Measurements from ENCODE around the gene BRPF3. TPM values are rescaled to one million over a fixed set of nuclear protein-coding genes. Genes with fewer than 3 reads are reported as not detected.

Gene BRPF3
- total RNA-seq, 1 donor from 2014 or later = 24.5 TPM

DNA sequence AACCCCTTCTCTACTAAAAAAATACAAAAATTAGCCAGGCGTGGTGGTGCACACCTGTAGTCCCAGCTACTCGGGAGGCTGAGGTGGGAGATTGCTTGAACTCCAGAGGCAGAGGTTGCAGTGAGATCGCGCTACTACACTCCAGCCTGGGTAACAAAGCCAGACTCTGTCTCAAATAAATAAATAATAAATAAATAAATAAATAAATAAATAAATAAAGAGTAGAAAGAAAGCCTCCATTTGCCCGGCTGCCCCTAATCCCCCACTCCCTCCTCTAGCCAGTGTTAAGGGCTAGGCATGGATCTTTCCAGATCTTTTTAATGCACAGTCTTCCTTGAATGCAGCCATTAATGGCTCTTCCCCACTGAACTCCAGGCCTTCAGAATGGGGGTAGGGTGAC lies 76.5 kb downstream of the BRPF3 start:
- intact Hi-C loops (cut with micrococcal nuclease) = no loop called here
- Mint-ChIP-seq H3K36me3 (ENCODE audit: low read depth) (no peaks in the 10 kb centered on the region), H3K4me1 (no peaks in the 10 kb centered on the region), H3K27ac (no peak overlapping the region), H3K9me3 (no peaks in the 10 kb centered on the region), H3K27me3 (peaks cover 21% of the 10 kb centered on the region), H3K4me3 (no peak overlapping the region)
- no peak for DNase-seq

DNA sequence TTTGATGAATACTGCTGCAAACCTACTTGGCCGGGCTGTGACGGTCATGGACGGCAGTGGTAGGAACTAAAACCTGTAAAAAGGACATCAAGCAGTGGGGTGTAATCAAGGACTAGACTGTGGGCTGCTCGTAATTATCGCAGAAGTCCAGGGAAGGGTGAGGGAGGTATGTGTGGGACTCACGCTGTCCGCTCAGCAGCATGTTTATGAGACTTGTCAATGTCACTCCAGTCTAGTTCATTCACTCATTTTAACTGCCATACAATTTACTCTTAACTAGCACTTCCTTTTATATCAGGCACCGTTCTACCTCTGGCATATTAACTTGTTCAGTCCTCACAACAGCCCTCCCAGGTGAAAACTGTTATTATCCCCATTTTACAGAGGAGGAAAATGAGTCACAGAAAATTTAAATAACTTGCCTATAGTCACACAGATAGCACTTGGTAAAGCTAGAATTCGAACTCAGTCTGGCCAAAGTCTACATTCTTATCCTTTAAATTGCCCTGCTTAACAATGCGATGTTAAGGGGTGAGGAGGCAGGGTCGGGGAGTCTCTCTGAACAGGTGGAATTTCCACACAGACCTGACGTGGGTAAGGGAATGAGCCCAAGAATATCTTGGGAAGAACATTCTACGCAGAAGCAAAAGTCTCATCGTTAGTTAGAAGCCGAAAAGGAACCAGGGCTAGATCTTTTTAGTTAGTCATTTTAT lies 77.4 kb downstream of the BRPF3 start:
- Mint-ChIP-seq H3K9me3 (no peaks in the 10 kb centered on the region), H3K27ac (no peak overlapping the region), H3K4me3 (no peak overlapping the region), H3K4me1 (no peaks in the 10 kb centered on the region), H3K27me3 (peaks cover 28% of the 10 kb centered on the region), H3K36me3 (ENCODE audit: low read depth) (no peaks in the 10 kb centered on the region)
- DNase-seq = no peak
- intact Hi-C loops (cut with micrococcal nuclease) = no loop called here

DNA sequence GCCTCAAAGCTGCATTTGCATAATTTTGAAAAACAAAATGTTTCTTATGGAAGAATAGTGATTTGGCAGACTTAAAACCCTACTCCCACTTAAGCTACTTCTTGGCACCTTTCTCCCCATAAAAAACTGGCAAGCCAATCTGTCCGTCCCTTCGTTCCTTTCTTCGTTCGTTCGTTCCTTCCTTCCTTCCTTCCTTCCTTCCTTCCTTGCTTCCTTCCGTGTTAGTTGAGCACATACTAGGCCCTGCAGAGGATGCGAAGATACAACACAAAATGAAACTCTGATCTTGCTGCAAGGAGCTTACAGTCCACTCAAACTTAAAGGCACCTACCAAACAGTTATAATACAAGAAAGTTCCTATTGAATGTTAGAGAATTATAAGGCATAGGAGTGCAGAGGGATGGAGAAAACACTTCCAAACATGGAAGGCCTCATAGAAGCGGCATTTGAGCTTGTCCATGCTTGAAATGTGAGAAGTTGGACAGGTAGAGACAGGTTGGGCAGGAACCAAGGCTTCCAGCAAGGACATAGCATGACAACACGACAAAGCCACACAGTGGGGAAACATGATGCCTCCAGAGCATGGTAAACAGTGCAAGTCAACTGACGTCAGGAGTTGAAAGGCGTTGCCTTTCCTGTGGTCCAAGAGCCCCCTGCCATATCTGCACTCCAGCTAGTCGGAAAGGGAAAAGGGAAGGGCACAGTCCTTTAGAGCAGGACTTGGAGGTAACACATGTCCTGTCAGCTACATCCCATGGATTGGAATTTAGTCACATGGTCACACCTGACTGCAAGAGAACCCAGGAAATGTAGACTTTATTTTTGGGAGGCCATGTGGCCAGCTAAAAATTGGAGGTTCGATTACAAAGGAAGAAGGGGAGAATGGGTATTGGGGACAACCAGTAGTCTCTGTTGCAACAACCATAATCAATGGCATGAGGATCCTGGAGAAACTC lies 80.3 kb downstream of the BRPF3 start:
- intact Hi-C loops (cut with micrococcal nuclease) = no loop called here
- H3K9me3 Mint-ChIP-seq = no peaks in the 10 kb centered on the region
- peaks cover 44% of the 10 kb centered on the region for H3K27me3 Mint-ChIP-seq
- no peak overlapping the region for H3K4me3 Mint-ChIP-seq
- H3K27ac Mint-ChIP-seq = no peak overlapping the region
- DNase-seq = no peak
- H3K4me1 Mint-ChIP-seq = no peaks in the 10 kb centered on the region
- H3K36me3 Mint-ChIP-seq (ENCODE audit: low read depth) = no peaks in the 10 kb centered on the region

DNA sequence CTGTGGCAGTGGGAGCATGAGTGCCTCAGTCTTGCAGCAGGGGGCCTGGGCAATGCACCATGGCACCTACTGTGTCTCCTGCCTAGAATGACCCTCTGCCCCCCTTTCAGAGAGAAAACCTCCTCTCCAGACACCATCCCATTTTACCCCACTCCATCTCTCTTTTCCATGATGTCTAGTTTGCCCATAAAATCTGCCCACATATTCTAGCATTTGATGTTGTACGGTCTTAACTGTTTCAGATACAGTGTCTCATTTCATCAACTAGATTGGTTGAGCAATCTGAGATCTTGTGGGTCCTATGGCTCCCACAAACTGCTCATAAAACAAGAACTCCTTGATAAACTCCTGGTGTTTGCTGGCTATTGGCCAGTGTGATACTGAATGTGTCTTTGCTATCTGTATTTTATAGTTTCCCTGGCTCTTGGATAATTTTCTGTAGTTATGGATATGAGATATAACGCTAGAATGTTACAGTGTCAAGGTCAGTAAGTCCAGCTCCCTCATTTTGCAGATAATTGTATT lies 81.5 kb downstream of the BRPF3 start:
- DNase-seq = no peak
- H3K27me3 Mint-ChIP-seq = peaks cover 48% of the 10 kb centered on the region
- H3K4me3 Mint-ChIP-seq = no peak overlapping the region
- no peaks in the 10 kb centered on the region for H3K9me3 Mint-ChIP-seq
- H3K27ac Mint-ChIP-seq = no peak overlapping the region
- intact Hi-C loops (cut with micrococcal nuclease) = no loop called here
- no peaks in the 10 kb centered on the region for H3K36me3 Mint-ChIP-seq (ENCODE audit: low read depth)
- H3K4me1 Mint-ChIP-seq = no peaks in the 10 kb centered on the region

DNA sequence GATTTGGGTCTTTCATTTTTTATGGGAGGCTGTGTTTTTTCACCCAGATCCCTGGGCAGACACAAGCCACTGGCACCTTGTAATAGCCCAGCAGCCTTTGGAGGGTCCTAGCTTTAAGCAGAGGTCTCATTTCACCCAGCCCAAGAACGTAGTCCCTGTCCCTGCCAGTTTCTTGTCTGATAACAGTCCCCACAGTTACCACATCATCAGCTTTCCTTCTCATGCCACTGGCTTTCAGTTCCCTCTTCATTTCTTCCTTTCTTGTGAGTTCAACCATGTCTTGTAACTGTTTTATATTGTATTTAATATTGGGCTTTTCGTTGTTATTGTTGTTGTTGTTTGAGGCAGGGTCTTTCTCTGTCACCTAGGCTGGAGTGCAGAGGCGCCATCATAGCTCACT lies 83.9 kb downstream of the BRPF3 start:
- no peak for DNase-seq
- intact Hi-C loops (cut with micrococcal nuclease) = no loop called here
- no peak overlapping the region for H3K4me3 Mint-ChIP-seq
- peaks cover 58% of the 10 kb centered on the region for H3K27me3 Mint-ChIP-seq
- no peaks in the 10 kb centered on the region for H3K36me3 Mint-ChIP-seq (ENCODE audit: low read depth)
- H3K4me1 Mint-ChIP-seq = no peaks in the 10 kb centered on the region
- no peak overlapping the region for H3K27ac Mint-ChIP-seq
- H3K9me3 Mint-ChIP-seq = no peaks in the 10 kb centered on the region

DNA sequence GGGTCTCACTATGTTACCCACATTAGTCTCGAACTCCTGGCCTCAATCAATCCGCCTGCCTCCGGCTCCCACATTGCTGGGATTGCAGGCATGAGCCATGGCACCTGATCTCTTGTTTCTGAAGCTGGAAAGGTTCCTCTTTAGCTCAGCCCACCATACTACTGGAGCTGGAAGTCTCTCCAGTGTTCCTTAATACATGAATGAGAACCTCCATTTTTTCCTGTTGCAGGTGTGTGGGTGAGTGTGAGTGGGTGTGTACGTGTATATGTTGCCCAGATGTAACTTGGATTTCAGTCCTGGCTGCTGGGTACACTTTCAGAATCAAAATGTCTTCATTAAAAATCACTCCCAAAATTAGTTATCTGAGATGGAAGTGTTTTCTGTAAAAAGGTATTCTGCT lies 84.4 kb downstream of the BRPF3 start:
- no peaks in the 10 kb centered on the region for H3K36me3 Mint-ChIP-seq (ENCODE audit: low read depth)
- no peak overlapping the region for H3K4me3 Mint-ChIP-seq
- H3K9me3 Mint-ChIP-seq = no peaks in the 10 kb centered on the region
- intact Hi-C loops (cut with micrococcal nuclease) = no loop called here
- peaks cover 3% of the 10 kb centered on the region for H3K4me1 Mint-ChIP-seq
- H3K27ac Mint-ChIP-seq = no peak overlapping the region
- peaks cover 63% of the 10 kb centered on the region for H3K27me3 Mint-ChIP-seq
- no peak for DNase-seq

Other genes starting within 250 kb of the BRPF3 start
- gene SLC26A8, start 172.1 kb upstream of the BRPF3 start, total RNA-seq = not detected in 2 replicates
- gene MAPK14, start 168.9 kb upstream of the BRPF3 start, total RNA-seq = 40.9 and 42.5 TPM in 2 replicates
- gene MAPK13, start 66.2 kb upstream of the BRPF3 start, total RNA-seq = 59.4 and 61.6 TPM in 2 replicates
- not detected in 2 replicates for gene PNPLA1, start 73.3 kb downstream of the BRPF3 start, total RNA-seq
- not detected in 2 replicates for gene BNIP5, start 140.1 kb downstream of the BRPF3 start, total RNA-seq
- 0.54 and 0.57 TPM in 2 replicates for gene ETV7, start 190.9 kb downstream of the BRPF3 start, total RNA-seq
- gene PXT1, start 246.1 kb downstream of the BRPF3 start, total RNA-seq = 0.09 and 0.30 TPM in 2 replicates
- 62.2 and 62.4 TPM in 2 replicates for gene KCTD20, start 246.3 kb downstream of the BRPF3 start, total RNA-seq